Measurements from ENCODE around the gene GTF2B. TPM values are rescaled to one million over a fixed set of nuclear protein-coding genes. Genes with fewer than 3 reads are reported as not detected.

The GTF2B gene
- total RNA-seq, 1 donor from 2014 or later = 52.7 TPM

GRCh38 chr1:88802950-88803349 is 88.4 kb downstream of the GTF2B start:
- H3K9ac ChIP-seq (ENCODE audit: low read depth in 1 of 3, low read length in 3 of 3) = no peak overlapping the region
- no peaks in the 10 kb centered on the region for H3K27me3 ChIP-seq (ENCODE audit: control insufficient read depth in 3 of 3, insufficient read depth in 3 of 3, low read length in 3 of 3)
- no peak overlapping the region for H3K27ac ChIP-seq (ENCODE audit: low read depth, low read length)
- H3K4me3 ChIP-seq (ENCODE audit: low read length in 3 of 3) = no peak overlapping the region
- no peaks in the 10 kb centered on the region for H3K9me3 ChIP-seq (ENCODE audit: control insufficient read depth in 3 of 3, low read length in 3 of 3)
- H3K4me1 ChIP-seq (ENCODE audit: control insufficient read depth in 3 of 3, insufficient read depth in 3 of 3, low read length in 3 of 3) = no peaks in the 10 kb centered on the region
- peaks cover 11 to 22% (median 21%) of the 10 kb centered on the region in 3 donors for H3K36me3 ChIP-seq (ENCODE audit: control insufficient read depth in 3 of 3, insufficient read depth in 3 of 3, low read length in 3 of 3)

Small RNAs within 50 kb of the gene (small RNA-seq; reads per million reads assigned to genes)
- not detected for gene RNU6-125P

Other genes with a start within 250 kb of the GTF2B start
- gene PKN2, start 207.3 kb downstream of the GTF2B start, total RNA-seq = 57.9 TPM
- 10.4 TPM for gene KYAT3, start 101.1 kb upstream of the GTF2B start, total RNA-seq
- 17.2 TPM for gene RBMXL1, start 101.1 kb upstream of the GTF2B start, total RNA-seq
- 2.1 TPM for gene GBP3, start 131.3 kb upstream of the GTF2B start, total RNA-seq
- gene GBP1, start 173.6 kb upstream of the GTF2B start, total RNA-seq = 14.6 TPM
- 1.6 TPM for gene GBP2, start 234.5 kb upstream of the GTF2B start, total RNA-seq

Measured in skeletal muscle tissue (tissue), 5 donors.